Thyroid gland (tissue), 4 donors: ENCODE results near the gene LEO1.

Experiments used
- POLR2A ChIP-seq, 2 donors: fragments of 450-650 bp; IDR thresholded peaks; one replicate each; pipeline ENCODE4 v1.6.1; 2017; ENCODE audit warnings: antibody characterized with exemption in 2 of 2, mild to moderate bottlenecking in 2 of 2, moderate library complexity in 1 of 2
- TF ChIP-seq, protein P1 (sequence below), 6 experiments: fragments of 200-600 bp in 3 of 6; fragments of 450-650 bp in 3 of 6; sonication (generic) in 3 of 6; IDR thresholded peaks; one replicate each; pipeline ENCODE4 v1.5.1; 2016 to 2019; ENCODE audit warnings: antibody characterized with exemption in 6 of 6, mild to moderate bottlenecking in 2 of 6, inconsistent platforms in 1 of 6, moderate library complexity in 1 of 6

- TF ChIP-seq POLR2A (IDR thresholded peaks at IDR 0.05): no peak
- TF ChIP-seq, protein P1, sequence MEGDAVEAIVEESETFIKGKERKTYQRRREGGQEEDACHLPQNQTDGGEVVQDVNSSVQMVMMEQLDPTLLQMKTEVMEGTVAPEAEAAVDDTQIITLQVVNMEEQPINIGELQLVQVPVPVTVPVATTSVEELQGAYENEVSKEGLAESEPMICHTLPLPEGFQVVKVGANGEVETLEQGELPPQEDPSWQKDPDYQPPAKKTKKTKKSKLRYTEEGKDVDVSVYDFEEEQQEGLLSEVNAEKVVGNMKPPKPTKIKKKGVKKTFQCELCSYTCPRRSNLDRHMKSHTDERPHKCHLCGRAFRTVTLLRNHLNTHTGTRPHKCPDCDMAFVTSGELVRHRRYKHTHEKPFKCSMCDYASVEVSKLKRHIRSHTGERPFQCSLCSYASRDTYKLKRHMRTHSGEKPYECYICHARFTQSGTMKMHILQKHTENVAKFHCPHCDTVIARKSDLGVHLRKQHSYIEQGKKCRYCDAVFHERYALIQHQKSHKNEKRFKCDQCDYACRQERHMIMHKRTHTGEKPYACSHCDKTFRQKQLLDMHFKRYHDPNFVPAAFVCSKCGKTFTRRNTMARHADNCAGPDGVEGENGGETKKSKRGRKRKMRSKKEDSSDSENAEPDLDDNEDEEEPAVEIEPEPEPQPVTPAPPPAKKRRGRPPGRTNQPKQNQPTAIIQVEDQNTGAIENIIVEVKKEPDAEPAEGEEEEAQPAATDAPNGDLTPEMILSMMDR (IDR thresholded peaks at IDR 0.05): no peak
Measured at GRCh38 chr15:52008698-52009434, 37.3 kb upstream of the LEO1 start.
